ENCODE measurements around the gene SRP9. TPM values are rescaled to one million over a fixed set of nuclear protein-coding genes. Genes with fewer than 3 reads are reported as not detected.
A peak's percentile ranks its signal among the peaks of the same experiment; 100 is the strongest.

The SRP9 gene
- total and polyA plus RNA-seq, 2 donors (not counting 1 experiment from before 2014, with no cell fraction given): 73.4 to 117 TPM

DNA sequence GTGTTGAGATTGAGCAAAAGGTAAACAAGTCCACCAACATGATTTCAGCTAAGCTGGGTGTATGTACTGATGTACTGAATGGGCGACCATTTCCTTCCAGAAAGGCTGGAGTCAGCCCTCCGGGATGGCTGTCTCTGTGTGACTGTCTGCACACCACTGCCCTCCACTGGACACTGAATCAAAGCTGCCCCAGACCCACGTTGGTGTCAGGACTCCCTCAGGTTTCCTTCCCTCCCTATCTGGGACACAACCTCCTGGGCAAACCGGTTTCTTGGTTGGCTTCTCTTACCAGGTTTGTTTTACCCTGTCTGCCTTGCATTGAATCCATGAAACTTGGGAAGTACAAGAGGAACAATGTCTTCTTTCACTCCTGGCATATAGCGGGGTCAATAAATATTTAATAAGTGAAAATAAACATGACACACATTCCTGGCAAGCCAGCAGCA, 5.3 kb upstream of the SRP9 start:
- H3K9me3 Mint-ChIP-seq (ENCODE audit: insufficient read depth): no peaks in the 10 kb centered on the region
- Histone ChIP-seq H3K4me1 (ENCODE audit: control insufficient read depth in 2 of 2, insufficient read depth in 2 of 2, low read length in 2 of 2) (peaks cover 9 to 10% of the 10 kb centered on the region in 2 donors), H3K36me3 (replicated peaks in 1 of 2; ENCODE audit: control extremely low read depth in 1 of 2, control insufficient read depth in 1 of 2, extremely low read depth in 1 of 2, insufficient read depth in 2 of 2, low read length in 1 of 2) (no peaks in the 10 kb centered on the region), H3K27ac (ENCODE audit: low read length in 2 of 2) (no peak overlapping the region), H2AFZ (ENCODE audit: insufficient read depth, low read depth, low read length, poor library complexity, severe bottlenecking) (no peak overlapping the region), H3K4me2 (replicated peaks; ENCODE audit: low read depth, low read length, poor library complexity, severe bottlenecking) (no peak overlapping the region), H4K20me1 (ENCODE audit: control insufficient read depth, insufficient read depth, low read length, poor library complexity, severe bottlenecking) (no peaks in the 10 kb centered on the region), H3K4me3 (ENCODE audit: control extremely low read depth in 1 of 5, extremely low read depth in 1 of 5, insufficient read depth in 1 of 5, low read depth in 2 of 5, low read length in 4 of 5) (no peak overlapping the region), H3K79me2 (ENCODE audit: control insufficient read depth, insufficient read depth, low read length) (peaks cover 24% of the 10 kb centered on the region), H3K9me3 (ENCODE audit: control extremely low read depth in 1 of 3, control insufficient read depth in 2 of 3, insufficient read depth in 1 of 3, low read length in 2 of 3) (no peaks in the 10 kb centered on the region), H3K9ac (ENCODE audit: low read length) (no peak overlapping the region), H3K27me3 (replicated peaks in 1 of 4; ENCODE audit: control extremely low read depth in 1 of 4, control insufficient read depth in 3 of 4, insufficient read depth in 4 of 4, low read length in 3 of 4) (no peaks in the 10 kb centered on the region)
- ChIA-PET CTCF (interaction anchor here (0.6 to 3.0 kb wide), 11 partner anchors 124 to 423 kb away, joined by 3 to 22 read pairs (median 5); no protein-coding TSS in a partner anchor), POLR2A (no interaction called here)
- peaks cover 3% of the 10 kb centered on the region for H3K4me1 Mint-ChIP-seq
- no peaks in the 10 kb centered on the region for H3K27me3 Mint-ChIP-seq
- DNase-seq (peak; percentile 51), ATAC-seq (ENCODE audit: low read depth) (peak; percentile 60)
- WGBS (ENCODE audit: insufficient coverage): 38% methylated on average over 2 of the region's 5 CpGs
- H3K27ac Mint-ChIP-seq: no peak overlapping the region
- H3K4me3 Mint-ChIP-seq: no peak overlapping the region
- intact Hi-C loops (cut with micrococcal nuclease): loop anchor here (1.0 to 10.0 kb wide), 3 partner anchors 218 to 297 kb away; partner anchors contain the start of gene H3-3A
- TF ChIP-seq, protein P1, sequence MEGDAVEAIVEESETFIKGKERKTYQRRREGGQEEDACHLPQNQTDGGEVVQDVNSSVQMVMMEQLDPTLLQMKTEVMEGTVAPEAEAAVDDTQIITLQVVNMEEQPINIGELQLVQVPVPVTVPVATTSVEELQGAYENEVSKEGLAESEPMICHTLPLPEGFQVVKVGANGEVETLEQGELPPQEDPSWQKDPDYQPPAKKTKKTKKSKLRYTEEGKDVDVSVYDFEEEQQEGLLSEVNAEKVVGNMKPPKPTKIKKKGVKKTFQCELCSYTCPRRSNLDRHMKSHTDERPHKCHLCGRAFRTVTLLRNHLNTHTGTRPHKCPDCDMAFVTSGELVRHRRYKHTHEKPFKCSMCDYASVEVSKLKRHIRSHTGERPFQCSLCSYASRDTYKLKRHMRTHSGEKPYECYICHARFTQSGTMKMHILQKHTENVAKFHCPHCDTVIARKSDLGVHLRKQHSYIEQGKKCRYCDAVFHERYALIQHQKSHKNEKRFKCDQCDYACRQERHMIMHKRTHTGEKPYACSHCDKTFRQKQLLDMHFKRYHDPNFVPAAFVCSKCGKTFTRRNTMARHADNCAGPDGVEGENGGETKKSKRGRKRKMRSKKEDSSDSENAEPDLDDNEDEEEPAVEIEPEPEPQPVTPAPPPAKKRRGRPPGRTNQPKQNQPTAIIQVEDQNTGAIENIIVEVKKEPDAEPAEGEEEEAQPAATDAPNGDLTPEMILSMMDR (IDR thresholded peaks at IDR 0.05): no peak
- no peak for TF ChIP-seq EZH2 (IDR thresholded peaks at IDR 0.05; ENCODE audit: borderline replicate concordance, insufficient read depth, low read depth, low read length, poor library complexity, severe bottlenecking)

DNA sequence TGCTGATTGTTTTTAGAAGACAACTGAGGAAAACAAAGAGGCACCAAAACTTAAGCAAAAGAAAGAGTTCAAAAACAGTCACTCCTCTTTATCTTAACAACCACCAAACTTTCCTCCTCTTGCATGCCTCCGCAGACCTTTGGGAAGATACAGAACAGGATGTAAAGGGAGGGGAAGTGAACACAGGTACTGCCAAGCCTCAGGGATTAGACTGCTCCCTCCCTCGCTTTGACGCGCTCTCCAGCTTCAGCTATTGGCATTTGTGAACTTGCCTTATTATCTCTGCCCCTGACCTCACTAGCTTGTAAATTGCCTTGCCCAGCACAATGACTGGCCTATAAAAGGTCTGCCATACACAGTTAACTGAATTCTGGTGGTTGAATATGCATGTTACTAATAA, 4.8 kb upstream of the SRP9 start:
- ChIA-PET CTCF (interaction anchor here (0.6 to 3.0 kb wide), 13 partner anchors 124 to 423 kb away, joined by 3 to 22 read pairs (median 4); no protein-coding TSS in a partner anchor), POLR2A (no interaction called here)
- Histone ChIP-seq H3K27ac (ENCODE audit: low read length in 2 of 2) (no peak overlapping the region), H3K4me3 (ENCODE audit: control extremely low read depth in 1 of 5, extremely low read depth in 1 of 5, insufficient read depth in 1 of 5, low read depth in 2 of 5, low read length in 4 of 5) (no peak overlapping the region), H3K36me3 (replicated peaks in 1 of 2; ENCODE audit: control extremely low read depth in 1 of 2, control insufficient read depth in 1 of 2, extremely low read depth in 1 of 2, insufficient read depth in 2 of 2, low read length in 1 of 2) (no peaks in the 10 kb centered on the region), H4K20me1 (ENCODE audit: control insufficient read depth, insufficient read depth, low read length, poor library complexity, severe bottlenecking) (no peaks in the 10 kb centered on the region), H3K4me1 (ENCODE audit: control insufficient read depth in 2 of 2, insufficient read depth in 2 of 2, low read length in 2 of 2) (peaks cover 9 to 11% of the 10 kb centered on the region in 2 donors), H2AFZ (ENCODE audit: insufficient read depth, low read depth, low read length, poor library complexity, severe bottlenecking) (no peak overlapping the region), H3K79me2 (ENCODE audit: control insufficient read depth, insufficient read depth, low read length) (peaks cover 24% of the 10 kb centered on the region), H3K27me3 (replicated peaks in 1 of 4; ENCODE audit: control extremely low read depth in 1 of 4, control insufficient read depth in 3 of 4, insufficient read depth in 4 of 4, low read length in 3 of 4) (no peaks in the 10 kb centered on the region), H3K4me2 (replicated peaks; ENCODE audit: low read depth, low read length, poor library complexity, severe bottlenecking) (no peak overlapping the region), H3K9ac (ENCODE audit: low read length) (no peak overlapping the region), H3K9me3 (ENCODE audit: control extremely low read depth in 1 of 3, control insufficient read depth in 2 of 3, insufficient read depth in 1 of 3, low read length in 2 of 3) (no peaks in the 10 kb centered on the region)
- TF ChIP-seq, protein P1 (IDR thresholded peaks at IDR 0.05): no peak
- no peak for TF ChIP-seq EZH2 (IDR thresholded peaks at IDR 0.05; ENCODE audit: borderline replicate concordance, insufficient read depth, low read depth, low read length, poor library complexity, severe bottlenecking)
- 100% methylated on average over 3 of the region's 4 CpGs for WGBS (ENCODE audit: insufficient coverage)
- DNase-seq (no peak), ATAC-seq (ENCODE audit: low read depth) (no peak)
- Mint-ChIP-seq H3K4me3 (no peak overlapping the region), H3K9me3 (ENCODE audit: insufficient read depth) (no peaks in the 10 kb centered on the region), H3K4me1 (peaks cover 3% of the 10 kb centered on the region), H3K27ac (no peak overlapping the region), H3K27me3 (no peaks in the 10 kb centered on the region)
- intact Hi-C loops (cut with micrococcal nuclease): loop anchor here (1.0 to 10.0 kb wide), 3 partner anchors 218 to 298 kb away; partner anchors contain the start of gene H3-3A
